ENCODE data around the gene PRR14.

PRR14 gene

DNA sequence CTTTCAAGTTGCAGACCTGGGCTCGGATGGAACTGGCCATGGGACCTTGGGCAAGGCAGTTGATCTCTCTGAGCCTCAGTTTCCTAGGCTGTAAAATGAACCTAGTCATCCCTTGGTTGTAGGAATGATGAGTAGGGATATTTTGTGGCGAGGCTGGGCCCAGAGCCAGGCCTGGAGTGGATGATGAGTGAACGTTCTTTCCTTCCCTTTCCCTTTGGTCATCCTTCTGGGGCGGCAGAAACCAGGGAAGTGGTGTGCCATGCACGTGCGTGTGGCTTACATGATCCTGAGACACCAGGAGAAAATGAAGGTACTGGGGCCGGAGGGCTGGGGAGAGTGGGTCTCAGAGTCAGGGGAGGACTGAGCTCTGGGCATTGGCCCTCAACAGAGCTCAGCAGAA lies 15.9 kb downstream of the PRR14 start:
- TF ChIP-seq ARNTL (CRISPR knock-in tag; IDR thresholded peaks at IDR 0.05; ENCODE audit: borderline replicate concordance, low read depth) (no peak), ZFP30 (CRISPR knock-in tag; IDR thresholded peaks at IDR 0.05) (no peak), RARB (CRISPR knock-in tag; IDR thresholded peaks at IDR 0.05) (no peak), GLIS3 (CRISPR knock-in tag; IDR thresholded peaks at IDR 0.05) (no peak), ZFP3 (CRISPR knock-in tag; IDR thresholded peaks at IDR 0.05) (no peak), SNAI2 (CRISPR knock-in tag; IDR thresholded peaks at IDR 0.05) (no peak), BACH2 (CRISPR knock-in tag; IDR thresholded peaks at IDR 0.05; ENCODE audit: borderline replicate concordance) (no peak), ISL1 (CRISPR knock-in tag; IDR thresholded peaks at IDR 0.05) (no peak), ZNF70 (CRISPR knock-in tag; IDR thresholded peaks at IDR 0.05) (no peak), CSDC2 (CRISPR knock-in tag; IDR thresholded peaks at IDR 0.05) (no peak), ZNF8 (CRISPR knock-in tag; IDR thresholded peaks at IDR 0.05) (no peak)
- TF ChIP-seq, protein P1, sequence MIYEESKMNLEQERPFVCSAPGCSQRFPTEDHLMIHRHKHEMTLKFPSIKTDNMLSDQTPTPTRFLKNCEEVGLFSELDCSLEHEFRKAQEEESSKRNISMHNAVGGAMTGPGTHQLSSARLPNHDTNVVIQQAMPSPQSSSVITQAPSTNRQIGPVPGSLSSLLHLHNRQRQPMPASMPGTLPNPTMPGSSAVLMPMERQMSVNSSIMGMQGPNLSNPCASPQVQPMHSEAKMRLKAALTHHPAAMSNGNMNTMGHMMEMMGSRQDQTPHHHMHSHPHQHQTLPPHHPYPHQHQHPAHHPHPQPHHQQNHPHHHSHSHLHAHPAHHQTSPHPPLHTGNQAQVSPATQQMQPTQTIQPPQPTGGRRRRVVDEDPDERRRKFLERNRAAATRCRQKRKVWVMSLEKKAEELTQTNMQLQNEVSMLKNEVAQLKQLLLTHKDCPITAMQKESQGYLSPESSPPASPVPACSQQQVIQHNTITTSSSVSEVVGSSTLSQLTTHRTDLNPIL (CRISPR knock-in tag; IDR thresholded peaks at IDR 0.05; ENCODE audit: low read depth), result no peak
- TF ChIP-seq, protein P2, sequence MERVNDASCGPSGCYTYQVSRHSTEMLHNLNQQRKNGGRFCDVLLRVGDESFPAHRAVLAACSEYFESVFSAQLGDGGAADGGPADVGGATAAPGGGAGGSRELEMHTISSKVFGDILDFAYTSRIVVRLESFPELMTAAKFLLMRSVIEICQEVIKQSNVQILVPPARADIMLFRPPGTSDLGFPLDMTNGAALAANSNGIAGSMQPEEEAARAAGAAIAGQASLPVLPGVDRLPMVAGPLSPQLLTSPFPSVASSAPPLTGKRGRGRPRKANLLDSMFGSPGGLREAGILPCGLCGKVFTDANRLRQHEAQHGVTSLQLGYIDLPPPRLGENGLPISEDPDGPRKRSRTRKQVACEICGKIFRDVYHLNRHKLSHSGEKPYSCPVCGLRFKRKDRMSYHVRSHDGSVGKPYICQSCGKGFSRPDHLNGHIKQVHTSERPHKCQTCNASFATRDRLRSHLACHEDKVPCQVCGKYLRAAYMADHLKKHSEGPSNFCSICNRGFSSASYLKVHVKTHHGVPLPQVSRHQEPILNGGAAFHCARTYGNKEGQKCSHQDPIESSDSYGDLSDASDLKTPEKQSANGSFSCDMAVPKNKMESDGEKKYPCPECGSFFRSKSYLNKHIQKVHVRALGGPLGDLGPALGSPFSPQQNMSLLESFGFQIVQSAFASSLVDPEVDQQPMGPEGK (CRISPR knock-in tag; IDR thresholded peaks at IDR 0.05; ENCODE audit: borderline replicate concordance), result no peak
- no peak for ATAC-seq

DNA sequence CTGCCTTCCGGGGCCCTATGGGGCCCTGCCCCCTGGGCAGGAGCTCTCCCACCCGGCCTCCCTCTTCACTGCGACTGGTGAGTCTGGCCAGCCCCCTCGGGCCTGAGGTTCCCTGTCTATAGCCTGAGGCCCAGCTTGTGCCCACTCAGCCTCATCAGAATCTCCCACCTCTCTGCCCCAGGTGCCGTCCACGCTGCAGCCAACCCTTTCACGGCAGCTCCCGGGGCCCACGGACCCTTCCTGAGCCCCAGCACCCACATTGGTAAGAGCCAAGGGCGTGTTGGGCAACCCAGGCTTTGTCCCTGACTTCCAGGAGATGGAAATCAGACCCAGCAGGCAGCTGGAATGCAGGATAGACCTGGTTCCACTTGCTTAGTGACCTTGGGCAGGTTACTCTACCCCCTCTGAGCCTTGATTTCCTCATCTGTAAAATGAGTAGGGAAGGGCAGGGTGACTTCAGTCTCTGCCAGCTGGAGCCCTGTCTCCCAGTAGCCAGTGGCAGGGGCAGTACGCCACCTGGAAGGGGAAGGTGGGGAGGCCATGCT lies 16.7 kb downstream of the PRR14 start:
- TF ChIP-seq GLIS3 (CRISPR knock-in tag; IDR thresholded peaks at IDR 0.05) (no peak), SNAI2 (CRISPR knock-in tag; IDR thresholded peaks at IDR 0.05) (no peak), ZNF70 (CRISPR knock-in tag; IDR thresholded peaks at IDR 0.05) (no peak), TCF4 (CRISPR knock-in tag; IDR thresholded peaks at IDR 0.05; ENCODE audit: borderline replicate concordance) (no peak), ESRRG (CRISPR knock-in tag; IDR thresholded peaks at IDR 0.05) (no peak), TOX (CRISPR knock-in tag; IDR thresholded peaks at IDR 0.05; ENCODE audit: borderline replicate concordance) (no peak), ZFP30 (CRISPR knock-in tag; IDR thresholded peaks at IDR 0.05) (no peak), ZNF8 (CRISPR knock-in tag; IDR thresholded peaks at IDR 0.05) (no peak), CSDC2 (CRISPR knock-in tag; IDR thresholded peaks at IDR 0.05) (no peak), ARNTL (CRISPR knock-in tag; IDR thresholded peaks at IDR 0.05; ENCODE audit: borderline replicate concordance, low read depth) (no peak), ZNF565 (CRISPR knock-in tag; conservative IDR thresholded peaks at IDR 0.05; ENCODE audit: low read depth) (no peak), PPARA (CRISPR knock-in tag; IDR thresholded peaks at IDR 0.05; ENCODE audit: borderline replicate concordance) (no peak), ZC3H10 (CRISPR knock-in tag; IDR thresholded peaks at IDR 0.05) (no peak), ZFP3 (CRISPR knock-in tag; IDR thresholded peaks at IDR 0.05) (no peak)
- TF ChIP-seq, protein P2 (CRISPR knock-in tag; IDR thresholded peaks at IDR 0.05; ENCODE audit: borderline replicate concordance), result no peak
- TF ChIP-seq, protein P1 (CRISPR knock-in tag; IDR thresholded peaks at IDR 0.05; ENCODE audit: low read depth), result no peak
- no peak for ATAC-seq

DNA sequence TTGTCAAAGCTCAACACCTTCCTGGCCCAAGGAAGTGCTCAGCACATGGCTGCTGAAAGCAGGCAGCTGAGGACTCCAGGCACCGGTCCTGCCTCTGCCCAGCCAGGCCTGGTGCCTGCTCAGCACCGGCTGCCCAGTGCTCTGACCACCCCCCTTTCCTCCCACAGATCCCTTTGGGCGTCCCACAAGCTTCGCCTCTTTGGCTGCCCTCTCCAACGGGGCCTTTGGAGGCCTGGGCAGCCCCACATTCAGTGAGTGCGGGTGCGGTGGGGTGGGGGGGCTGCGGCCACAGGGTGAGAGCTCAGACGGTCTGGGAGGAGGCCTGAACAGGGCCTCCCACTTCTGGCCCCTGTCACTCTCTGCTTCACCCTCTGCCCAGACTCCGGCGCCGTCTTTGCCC lies 17.6 kb downstream of the PRR14 start:
- ATAC-seq, result no peak
- TF ChIP-seq ZFP3 (CRISPR knock-in tag; IDR thresholded peaks at IDR 0.05), result no peak
- TF ChIP-seq, protein P3, sequence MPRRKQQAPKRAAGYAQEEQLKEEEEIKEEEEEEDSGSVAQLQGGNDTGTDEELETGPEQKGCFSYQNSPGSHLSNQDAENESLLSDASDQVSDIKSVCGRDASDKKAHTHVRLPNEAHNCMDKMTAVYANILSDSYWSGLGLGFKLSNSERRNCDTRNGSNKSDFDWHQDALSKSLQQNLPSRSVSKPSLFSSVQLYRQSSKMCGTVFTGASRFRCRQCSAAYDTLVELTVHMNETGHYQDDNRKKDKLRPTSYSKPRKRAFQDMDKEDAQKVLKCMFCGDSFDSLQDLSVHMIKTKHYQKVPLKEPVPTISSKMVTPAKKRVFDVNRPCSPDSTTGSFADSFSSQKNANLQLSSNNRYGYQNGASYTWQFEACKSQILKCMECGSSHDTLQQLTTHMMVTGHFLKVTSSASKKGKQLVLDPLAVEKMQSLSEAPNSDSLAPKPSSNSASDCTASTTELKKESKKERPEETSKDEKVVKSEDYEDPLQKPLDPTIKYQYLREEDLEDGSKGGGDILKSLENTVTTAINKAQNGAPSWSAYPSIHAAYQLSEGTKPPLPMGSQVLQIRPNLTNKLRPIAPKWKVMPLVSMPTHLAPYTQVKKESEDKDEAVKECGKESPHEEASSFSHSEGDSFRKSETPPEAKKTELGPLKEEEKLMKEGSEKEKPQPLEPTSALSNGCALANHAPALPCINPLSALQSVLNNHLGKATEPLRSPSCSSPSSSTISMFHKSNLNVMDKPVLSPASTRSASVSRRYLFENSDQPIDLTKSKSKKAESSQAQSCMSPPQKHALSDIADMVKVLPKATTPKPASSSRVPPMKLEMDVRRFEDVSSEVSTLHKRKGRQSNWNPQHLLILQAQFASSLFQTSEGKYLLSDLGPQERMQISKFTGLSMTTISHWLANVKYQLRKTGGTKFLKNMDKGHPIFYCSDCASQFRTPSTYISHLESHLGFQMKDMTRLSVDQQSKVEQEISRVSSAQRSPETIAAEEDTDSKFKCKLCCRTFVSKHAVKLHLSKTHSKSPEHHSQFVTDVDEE (CRISPR knock-in tag; IDR thresholded peaks at IDR 0.05), result no peak
- TF ChIP-seq OSR1 (CRISPR knock-in tag; IDR thresholded peaks at IDR 0.05), result no peak
- TF ChIP-seq ESRRG (CRISPR knock-in tag; IDR thresholded peaks at IDR 0.05), result no peak
- TF ChIP-seq ZNF8 (CRISPR knock-in tag; IDR thresholded peaks at IDR 0.05), result no peak
- TF ChIP-seq TOX (CRISPR knock-in tag; IDR thresholded peaks at IDR 0.05; ENCODE audit: borderline replicate concordance), result no peak

All from SK-N-SH treated with all-trans-retinoic acid at 6 μM for 48 hours (cell line).